Caco-2 (cell line): ENCODE results near the gene MED14. TPM values are rescaled to one million over a fixed set of nuclear protein-coding genes. Genes with fewer than 3 reads are reported as not detected.
A peak's percentile ranks its signal among the peaks of the same experiment; 100 is the strongest.
"Not testable (repeated sequence)": the region's sequence is repeated elsewhere in the genome, so short reads cannot be mapped to it uniquely, and the experiment has no call there.

Source experiments
- BruUV-seq: library from RNA; stranded (reverse); fragments of 400-500 nt; replicated peaks from 2 replicates; lab custom pipeline; 2021; lab: Mats Ljungman, UMichigan
- CTCF ChIA-PET: fragments of 300-600 bp; sonication (Branson Sonifier 250); formaldehyde crosslinking; loops from one replicate; lab custom pipeline; 2022; ENCODE audit warnings: antibody characterized with exemption; lab: Charles Lee
- POLR2A ChIA-PET: fragments of 300-600 bp; sonication (Branson Sonifier 250); formaldehyde crosslinking; loops from one replicate; lab custom pipeline; 2022; ENCODE audit warnings: antibody characterized with exemption; lab: Charles Lee
- DNase-seq, 2 experiments: peaks; one replicate each; pipeline versions ENCODE4 v3.0.0 to v3.0.0-alpha.2; 2020 to 2022
- H3K27me3 ChIP-seq: replicated peaks from 2 replicates; pipeline ENCODE4 v1.6.0; 2011; ENCODE audit warnings: low read length; ENCODE audit not compliant: control insufficient read depth, insufficient read depth
- H3K36me3 ChIP-seq: 2 replicates; pipeline ENCODE4 v1.5.1; 2011; ENCODE audit warnings: low read length; ENCODE audit not compliant: control insufficient read depth, insufficient read depth
- H3K4me1 ChIP-seq: fragments of 250-450 bp; sonication (Bioruptor Pico); 2 replicates; pipeline ENCODE4 v1.5.1; 2020; ENCODE audit warnings: mild to moderate bottlenecking
- H3K4me3 ChIP-seq: 2 replicates; pipeline ENCODE4 v1.5.1; 2011; ENCODE audit warnings: low read depth, mild to moderate bottlenecking, control low read depth, low read length
- H3K9me3 ChIP-seq: fragments of 250-450 bp; sonication (Bioruptor Pico); 2 replicates; pipeline ENCODE4 v1.5.1; 2020; ENCODE audit warnings: mild to moderate bottlenecking, moderate library complexity
- H3K27ac Mint-ChIP-seq: one replicate; pipeline ENCODE4 v1.8.0; 2022; ENCODE audit warnings: mixed read lengths; ENCODE audit not compliant: unreplicated experiment
- H3K27me3 Mint-ChIP-seq: one replicate; pipeline ENCODE4 v1.8.0; 2022; ENCODE audit warnings: mixed read lengths; ENCODE audit not compliant: insufficient read depth, unreplicated experiment
- H3K36me3 Mint-ChIP-seq: one replicate; pipeline ENCODE4 v1.8.0; 2022; ENCODE audit warnings: mild to moderate bottlenecking, mixed read lengths; ENCODE audit not compliant: insufficient read depth, unreplicated experiment
- H3K4me1 Mint-ChIP-seq: one replicate; pipeline ENCODE4 v1.8.0; 2022; ENCODE audit warnings: low read depth, mixed read lengths; ENCODE audit not compliant: unreplicated experiment
- H3K4me3 Mint-ChIP-seq: one replicate; pipeline ENCODE4 v1.8.0; 2022; ENCODE audit warnings: mild to moderate bottlenecking, moderate library complexity, mixed read lengths; ENCODE audit not compliant: unreplicated experiment
- H3K9me3 Mint-ChIP-seq: one replicate; pipeline ENCODE4 v1.8.0; 2022; ENCODE audit warnings: mixed read lengths; ENCODE audit not compliant: unreplicated experiment
- intact Hi-C: fragments of 100-400 bp; cut with micrococcal nuclease; formaldehyde crosslinking; loops from one replicate; pipeline ENCODE4 v1.10.0; 2022; ENCODE audit not compliant: unreplicated experiment
- total RNA-seq: library from RNA; stranded (reverse); gene quantifications from 2 replicates; pipeline ENCODE4 v1.2.3, GENCODE V29; 2022
- TF ChIP-seq, protein P1 (sequence below), 2 experiments: fragments of 200-600 bp in 1 of 2; IDR thresholded peaks; 1 replicate in 1 of 2; 2 replicates in 1 of 2; pipeline versions ENCODE4 v1.5.1 to v1.8.0; 2011 to 2022; ENCODE audit warnings: antibody characterized with exemption in 1 of 2, control low read depth in 1 of 2, inconsistent platforms in 1 of 2, low read depth in 1 of 2, low read length in 1 of 2, mild to moderate bottlenecking in 1 of 2, moderate library complexity in 1 of 2; ENCODE audit not compliant: insufficient read depth in 1 of 2, severe bottlenecking in 1 of 2, unreplicated experiment in 1 of 2

MED14 gene
- total RNA-seq, 1 experiment from 2014 or later = 42.6 TPM

DNA sequence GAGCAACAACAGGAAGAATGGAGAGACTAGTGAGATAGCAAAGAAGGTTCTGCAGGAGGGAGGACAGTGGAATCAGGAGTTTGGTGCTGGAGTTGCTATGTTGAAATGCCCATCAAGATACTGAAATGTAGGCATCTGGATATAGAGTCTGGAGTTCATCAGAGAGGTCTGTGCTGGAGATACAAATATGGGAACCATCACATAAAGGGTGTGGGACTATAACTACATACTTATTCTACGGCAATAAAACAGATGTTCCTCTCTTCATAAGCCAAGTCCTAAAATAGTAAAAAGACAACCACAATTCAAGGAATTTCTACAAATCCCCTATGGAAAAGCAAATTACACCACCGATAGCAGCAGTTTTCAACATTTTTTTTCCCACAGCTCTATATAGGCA lies 1.6 kb downstream of the MED14 start:
- intact Hi-C loops = loop anchor here (10.0 kb wide), 1 partner anchor 351 kb away; the partner anchor contains the start of gene USP9X
- TF ChIP-seq, protein P1, sequence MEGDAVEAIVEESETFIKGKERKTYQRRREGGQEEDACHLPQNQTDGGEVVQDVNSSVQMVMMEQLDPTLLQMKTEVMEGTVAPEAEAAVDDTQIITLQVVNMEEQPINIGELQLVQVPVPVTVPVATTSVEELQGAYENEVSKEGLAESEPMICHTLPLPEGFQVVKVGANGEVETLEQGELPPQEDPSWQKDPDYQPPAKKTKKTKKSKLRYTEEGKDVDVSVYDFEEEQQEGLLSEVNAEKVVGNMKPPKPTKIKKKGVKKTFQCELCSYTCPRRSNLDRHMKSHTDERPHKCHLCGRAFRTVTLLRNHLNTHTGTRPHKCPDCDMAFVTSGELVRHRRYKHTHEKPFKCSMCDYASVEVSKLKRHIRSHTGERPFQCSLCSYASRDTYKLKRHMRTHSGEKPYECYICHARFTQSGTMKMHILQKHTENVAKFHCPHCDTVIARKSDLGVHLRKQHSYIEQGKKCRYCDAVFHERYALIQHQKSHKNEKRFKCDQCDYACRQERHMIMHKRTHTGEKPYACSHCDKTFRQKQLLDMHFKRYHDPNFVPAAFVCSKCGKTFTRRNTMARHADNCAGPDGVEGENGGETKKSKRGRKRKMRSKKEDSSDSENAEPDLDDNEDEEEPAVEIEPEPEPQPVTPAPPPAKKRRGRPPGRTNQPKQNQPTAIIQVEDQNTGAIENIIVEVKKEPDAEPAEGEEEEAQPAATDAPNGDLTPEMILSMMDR (IDR thresholded peaks at IDR 0.05; ENCODE audit: insufficient read depth in 1 of 2, low read depth in 1 of 2, low read length in 1 of 2, severe bottlenecking in 1 of 2, unreplicated experiment in 1 of 2) = no peak
- Histone ChIP-seq H3K36me3 (no peaks in the 10 kb centered on the region), H3K27me3 (no peaks in the 10 kb centered on the region), H3K9me3 (no peaks in the 10 kb centered on the region), H3K4me1 (no peaks in the 10 kb centered on the region; the same call in 1 of the 2 replicates), H3K4me3 (no peak overlapping the region)
- DNase-seq = no peak
- H3K4me1 Mint-ChIP-seq = peaks cover 25% of the 10 kb centered on the region
- H3K27ac Mint-ChIP-seq = no peak overlapping the region
- POLR2A ChIA-PET = no interaction called here
- no peaks in the 10 kb centered on the region for H3K9me3 Mint-ChIP-seq
- no TSS peak for BruUV-seq
- H3K27me3 Mint-ChIP-seq = no peaks in the 10 kb centered on the region
- peak overlapping the region; percentile 83 for H3K4me3 Mint-ChIP-seq
- CTCF ChIA-PET = no interaction called here
- H3K36me3 Mint-ChIP-seq = peaks cover 5% of the 10 kb centered on the region

DNA sequence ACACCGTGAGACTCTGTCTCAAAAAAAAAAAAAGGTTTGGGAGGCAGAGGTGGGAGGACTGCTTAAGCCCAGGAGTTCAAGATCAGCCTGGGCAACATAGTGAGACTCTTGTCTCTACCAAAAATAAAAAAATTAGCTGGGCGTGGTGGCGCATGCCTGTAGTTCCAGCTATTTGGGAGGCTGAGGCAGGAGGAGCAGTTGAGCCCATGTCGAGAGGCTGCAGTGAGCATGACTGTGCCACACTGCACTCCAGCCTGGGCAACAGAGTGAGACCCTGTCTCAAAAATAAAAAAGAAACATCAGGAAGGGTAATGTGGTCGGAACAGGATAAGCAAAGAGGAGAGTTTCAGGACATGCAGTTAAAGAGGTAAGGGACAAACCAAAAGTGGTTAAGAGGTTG lies 2.8 kb downstream of the MED14 start:
- H3K27ac Mint-ChIP-seq, H3K27me3 Mint-ChIP-seq: not testable (repeated sequence)
- CTCF ChIA-PET = interaction anchor here (0.7 kb wide), 1 partner anchor 654 kb away, joined by 3 read pairs; no protein-coding TSS in a partner anchor

DNA sequence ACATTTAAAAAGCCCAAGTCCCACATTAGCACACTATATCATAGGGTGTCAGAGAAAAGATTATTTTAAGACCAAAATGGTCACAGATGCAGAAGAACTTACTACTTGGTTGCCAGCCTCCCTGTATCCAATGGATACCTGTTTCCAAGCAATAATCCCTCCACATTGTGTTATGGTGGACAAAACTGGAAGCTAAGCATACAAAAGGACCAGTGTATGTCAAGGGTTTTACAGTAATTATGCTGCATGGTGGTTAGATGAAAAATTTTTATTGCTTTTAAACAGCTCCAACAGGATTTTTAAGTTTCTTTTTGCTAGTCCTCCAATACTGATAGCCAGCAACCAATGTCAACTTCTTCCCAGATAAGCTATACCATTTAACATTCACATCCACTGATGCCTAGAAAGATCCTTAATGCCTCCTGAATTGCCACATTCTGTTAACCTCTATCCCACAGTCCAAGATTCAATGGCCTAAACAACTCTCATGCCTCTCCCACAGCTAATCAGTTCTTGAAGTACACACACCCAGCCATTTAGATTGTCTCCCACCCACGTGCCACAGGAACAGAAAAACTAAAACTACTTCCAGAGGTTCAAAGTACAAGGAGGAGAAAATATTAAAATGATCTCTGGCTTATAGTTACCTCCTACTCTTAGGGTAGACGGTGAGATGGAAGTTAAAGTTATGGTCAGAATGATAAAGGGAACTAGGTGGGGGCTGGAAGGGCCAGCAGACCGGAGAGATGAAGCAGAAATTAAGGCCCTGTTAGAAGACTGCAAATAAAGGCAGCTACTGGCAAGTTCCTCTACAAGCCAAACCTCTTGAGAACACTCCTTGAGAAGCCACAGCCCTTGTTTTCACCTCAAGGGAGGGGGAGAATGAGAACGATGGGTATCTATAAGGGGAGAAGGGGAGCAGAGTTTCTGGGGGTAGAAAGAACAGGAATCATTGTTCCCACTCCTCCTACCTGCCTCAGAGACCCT lies 5.5 kb downstream of the MED14 start:
- H3K9me3 Mint-ChIP-seq = no peaks in the 10 kb centered on the region
- H3K36me3 ChIP-seq = no peaks in the 10 kb centered on the region
- H3K9me3 ChIP-seq = no peaks in the 10 kb centered on the region
- BruUV-seq = no TSS peak
- no peaks in the 10 kb centered on the region for H3K27me3 Mint-ChIP-seq
- H3K27me3 ChIP-seq = no peaks in the 10 kb centered on the region
- CTCF ChIA-PET = no interaction called here
- POLR2A ChIA-PET = no interaction called here
- H3K4me3 ChIP-seq = no peak overlapping the region
- DNase-seq = peak; percentile 19 to 50
- TF ChIP-seq, protein P1 (IDR thresholded peaks at IDR 0.05; ENCODE audit: insufficient read depth in 1 of 2, low read depth in 1 of 2, low read length in 1 of 2, severe bottlenecking in 1 of 2, unreplicated experiment in 1 of 2) = no peak
- H3K4me1 Mint-ChIP-seq = peaks cover 22% of the 10 kb centered on the region
- peak overlapping the region; percentile 82 for H3K27ac Mint-ChIP-seq
- peak overlapping the region; percentile 56 for H3K4me3 Mint-ChIP-seq
- no peaks in the 10 kb centered on the region; the same call in 1 of the 2 replicates for H3K4me1 ChIP-seq
- H3K36me3 Mint-ChIP-seq = peaks cover 12% of the 10 kb centered on the region
- intact Hi-C loops = loop anchor here (10.0 kb wide), 1 partner anchor 355 kb away; the partner anchor contains the start of gene USP9X

More for the DNA sequence above, 2.8 kb downstream of the MED14 start:
- H3K9me3 Mint-ChIP-seq, H3K4me3 Mint-ChIP-seq, H3K36me3 Mint-ChIP-seq, POLR2A ChIA-PET, H3K27me3 ChIP-seq, BruUV-seq, DNase-seq, H3K9me3 ChIP-seq, H3K4me1 ChIP-seq, H3K36me3 ChIP-seq, H3K4me3 ChIP-seq: not testable (repeated sequence)
- intact Hi-C loops = loop anchor here (10.0 kb wide), 1 partner anchor 352 kb away; the partner anchor contains the start of gene USP9X
- H3K4me1 Mint-ChIP-seq = peaks cover 22% of the 10 kb centered on the region
